Uterus (tissue), 4 donors: ENCODE data around the gene TACR1. TPM values are rescaled to one million over a fixed set of nuclear protein-coding genes. Genes with fewer than 3 reads are reported as not detected.
"Not testable (repeated sequence)": the region's sequence is repeated elsewhere in the genome, so short reads cannot be mapped to it uniquely, and the experiment has no call there.

Source experiments
- DNase-seq, 2 donors: peaks; one replicate each; pipeline ENCODE4 v3.0.0-alpha.2; 2019 to 2020
- H3K27ac ChIP-seq, 2 donors: fragments of 200-600 bp; sonication (generic); 1 replicate in 1 of 2; 2 replicates in 1 of 2; pipeline ENCODE4 v1.5.1; 2016 to 2018
- H3K27me3 ChIP-seq, 2 donors: fragments of 200-600 bp; sonication (generic); one replicate each; pipeline ENCODE4 v1.5.1; 2018 to 2019; ENCODE audit warnings: control low read depth in 1 of 2
- H3K36me3 ChIP-seq, 2 donors: fragments of 200-600 bp; sonication (generic); one replicate each; pipeline ENCODE4 v1.5.1; 2019; ENCODE audit warnings: control low read depth in 1 of 2
- H3K4me1 ChIP-seq, 2 donors: fragments of 200-600 bp; sonication (generic); one replicate each; pipeline ENCODE4 v1.5.1; 2018 to 2019; ENCODE audit warnings: control low read depth in 1 of 2
- H3K4me3 ChIP-seq, 2 donors: fragments of 200-600 bp; sonication (generic); 1 replicate in 1 of 2; 2 replicates in 1 of 2; pipeline ENCODE4 v1.5.1; 2018 to 2019; ENCODE audit warnings: mild to moderate bottlenecking in 1 of 2
- H3K9me3 ChIP-seq, 2 donors: fragments of 200-600 bp; sonication (generic); one replicate each; pipeline ENCODE4 v1.5.1; 2019; ENCODE audit warnings: control low read depth in 1 of 2
- CTCF ChIP-seq, 4 experiments: fragments of 200-600 bp in 2 of 4; fragments of 450-650 bp in 2 of 4; sonication (generic) in 2 of 4; IDR thresholded peaks; one replicate each; pipeline ENCODE4 v1.5.1; 2016 to 2019; ENCODE audit warnings: antibody characterized with exemption in 4 of 4, mild to moderate bottlenecking in 2 of 4, moderate library complexity in 1 of 4
- POLR2A ChIP-seq, 2 donors: fragments of 450-650 bp; IDR thresholded peaks; one replicate each; pipeline ENCODE4 v1.6.1; 2016; ENCODE audit warnings: antibody characterized with exemption in 2 of 2, mild to moderate bottlenecking in 1 of 2, moderate library complexity in 1 of 2
- intact Hi-C: fragments of 100-400 bp; cut with DNase I; formaldehyde crosslinking; loops from one replicate; pipeline ENCODE4 v1.15.1; 2023; ENCODE audit warnings: low total_unique reads
- total RNA-seq, 4 donors: library from RNA; depleted of rRNA in 3 of 4; stranded (reverse); fragments of >200 nt in 3 of 4; gene quantifications; one replicate each; pipeline versions ENCODE4 v1.1.0 to v1.2.4, GENCODE V29; 2014 to 2023
- donor health status: DM: yes; HTN: yes; CAD: no.

TACR1 gene
- total RNA-seq, result 10 to 100 TPM in 2 of 4 donors, 1 to 10 TPM in 2; 1.9 to 25.4 (median 9.1) TPM

GRCh38 chr2:75199428-75200011, at the start of gene TACR1:
TSS of gene TACR1 (minus strand) at chr2:75199520. CDS start at chr2:75198934, 586 bp downstream.
- Histone ChIP-seq H3K9me3 (no peaks in the 10 kb centered on the region), H3K27ac (peak within 1 kb of the TSS in 1 of 2 donors; percentile 7), H3K4me1 (peaks cover 0 to 13% of the 10 kb centered on the region in 2 donors), H3K27me3 (no peaks in the 10 kb centered on the region), H3K4me3 (peak within 1 kb of the TSS; percentile 8 to 29), H3K36me3 (no peaks in the 10 kb centered on the region)
- no peak for TF ChIP-seq POLR2A (IDR thresholded peaks at IDR 0.05)
- TF ChIP-seq CTCF (IDR thresholded peaks at IDR 0.05), result peak; percentile 23 to 54 (median 36)
- intact Hi-C loops, result no loop called here
- DNase-seq, result peak; percentile 45 to 54

- H3K9me3 ChIP-seq, H3K36me3 ChIP-seq, H3K27me3 ChIP-seq, DNase-seq, H3K27ac ChIP-seq, H3K4me3 ChIP-seq, H3K4me1 ChIP-seq, intact Hi-C loops: not testable (repeated sequence)
Observed at GRCh38 chr2:75248581-75248980, 49.3 kb upstream of the TACR1 start.

GRCh38 chr2:75246441-75247167, 47.3 kb upstream of the TACR1 start:
- H3K9me3 ChIP-seq, result no peaks in the 10 kb centered on the region
- H3K4me1 ChIP-seq, result no peaks in the 10 kb centered on the region
- no peak for DNase-seq
- H3K4me3 ChIP-seq, result no peak overlapping the region
- TF ChIP-seq CTCF (IDR thresholded peaks at IDR 0.05) (no peak), POLR2A (IDR thresholded peaks at IDR 0.05) (no peak)
- intact Hi-C loops, result no loop called here
- H3K27ac ChIP-seq, result no peak overlapping the region
- H3K36me3 ChIP-seq, result no peaks in the 10 kb centered on the region
- no peaks in the 10 kb centered on the region for H3K27me3 ChIP-seq

- Histone ChIP-seq H3K4me1 (no peaks in the 10 kb centered on the region), H3K36me3 (no peaks in the 10 kb centered on the region), H3K27me3 (no peaks in the 10 kb centered on the region), H3K27ac (no peak overlapping the region), H3K9me3 (no peaks in the 10 kb centered on the region), H3K4me3 (no peak overlapping the region)
- intact Hi-C loops, result no loop called here
- TF ChIP-seq CTCF (IDR thresholded peaks at IDR 0.05) (no peak), POLR2A (IDR thresholded peaks at IDR 0.05) (no peak)
- DNase-seq, result no peak
Observed at GRCh38 chr2:75243219-75243618, 43.9 kb upstream of the TACR1 start.

GRCh38 chr2:75241696-75242095, 42.4 kb upstream of the TACR1 start:
- H3K4me1 ChIP-seq, result no peaks in the 10 kb centered on the region
- no peak overlapping the region for H3K27ac ChIP-seq
- intact Hi-C loops, result no loop called here

More at GRCh38 chr2:75241696-75242095, 42.4 kb upstream of the TACR1 start:
- Histone ChIP-seq H3K36me3 (no peaks in the 10 kb centered on the region), H3K4me3 (no peak overlapping the region), H3K9me3 (no peaks in the 10 kb centered on the region), H3K27me3 (no peaks in the 10 kb centered on the region)
- TF ChIP-seq POLR2A (IDR thresholded peaks at IDR 0.05), result no peak
- no peak for TF ChIP-seq CTCF (IDR thresholded peaks at IDR 0.05)
- DNase-seq, result no peak
